Measurements from ENCODE around the gene DNAH14. TPM values are rescaled to one million over a fixed set of nuclear protein-coding genes. Genes with fewer than 3 reads are reported as not detected.
"Not testable (repeated sequence)": the region's sequence is repeated elsewhere in the genome, so short reads cannot be mapped to it uniquely, and the experiment has no call there.

Gene DNAH14
- total RNA-seq, 1 donor, result 14.7 TPM

GRCh38 chr1:224959115-224959514 is 29.6 kb downstream of the DNAH14 start:
- no peak for TF ChIP-seq CTCF (IDR thresholded peaks at IDR 0.05; ENCODE audit: insufficient read depth, low read depth, low read length)
- DNase-seq (ENCODE audit: low read depth), result no peak
- no peak overlapping the region for H3K4me3 ChIP-seq (ENCODE audit: low read depth, low read length)

GRCh38 chr1:224959656-224960055 is 30.2 kb downstream of the DNAH14 start:
- no peak for TF ChIP-seq CTCF (IDR thresholded peaks at IDR 0.05; ENCODE audit: insufficient read depth, low read depth, low read length)
- no peak for DNase-seq (ENCODE audit: low read depth)
- H3K4me3 ChIP-seq (ENCODE audit: low read depth, low read length), result no peak overlapping the region

- DNase-seq (ENCODE audit: low read depth), result no peak
- TF ChIP-seq CTCF (IDR thresholded peaks at IDR 0.05; ENCODE audit: insufficient read depth, low read depth, low read length), result no peak
- H3K4me3 ChIP-seq (ENCODE audit: low read depth, low read length), result no peak overlapping the region
These were observed 50.7 kb downstream of the DNAH14 start for GRCh38 chr1:224980181-224980580.

DNA sequence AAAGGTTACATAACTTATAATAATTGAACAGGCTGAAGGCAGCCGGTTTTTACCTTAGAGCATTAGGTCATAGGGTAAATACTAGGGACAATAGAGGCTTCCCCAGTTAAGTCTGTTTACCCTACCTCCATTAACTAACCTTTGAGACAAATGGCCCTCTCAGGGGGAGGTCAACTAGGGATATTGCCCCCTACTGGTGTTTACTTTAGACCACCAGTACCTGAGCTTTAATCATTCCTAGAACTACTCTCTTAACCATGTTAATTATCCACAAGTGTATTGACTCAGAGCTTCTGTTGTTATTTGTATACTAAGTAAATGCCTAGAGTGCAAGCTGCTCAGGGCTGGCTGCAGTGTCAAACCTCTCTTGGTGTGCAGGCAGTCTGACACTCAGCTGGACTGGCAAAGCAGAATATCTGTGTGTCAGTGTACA is 52.5 kb downstream of the DNAH14 start:
- not testable (repeated sequence) for H3K4me3 ChIP-seq (ENCODE audit: low read depth, low read length); DNase-seq (ENCODE audit: low read depth)

DNA sequence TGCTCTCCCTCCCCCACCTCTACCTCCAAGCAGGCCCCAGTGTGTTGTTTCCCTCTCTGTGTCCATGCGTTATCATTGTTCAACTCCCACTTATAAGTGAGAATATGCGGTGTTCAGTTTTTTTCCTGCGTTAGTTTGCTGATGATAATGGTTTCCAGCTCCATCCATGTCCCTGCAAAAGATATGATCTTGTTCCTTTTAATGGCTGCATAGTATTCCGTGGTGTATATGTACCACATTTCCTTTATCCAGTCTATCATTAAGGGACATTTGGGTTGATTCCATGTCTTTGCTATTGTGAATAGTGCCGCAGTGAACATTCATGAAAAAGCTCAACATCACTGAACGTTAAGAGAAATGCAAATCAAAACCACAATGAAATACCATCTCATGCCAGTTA is 58.6 kb downstream of the DNAH14 start:
- TF ChIP-seq CTCF (IDR thresholded peaks at IDR 0.05; ENCODE audit: insufficient read depth, low read depth, low read length), result no peak
- no peak overlapping the region for H3K4me3 ChIP-seq (ENCODE audit: low read depth, low read length)
- no peak for DNase-seq (ENCODE audit: low read depth)

DNA sequence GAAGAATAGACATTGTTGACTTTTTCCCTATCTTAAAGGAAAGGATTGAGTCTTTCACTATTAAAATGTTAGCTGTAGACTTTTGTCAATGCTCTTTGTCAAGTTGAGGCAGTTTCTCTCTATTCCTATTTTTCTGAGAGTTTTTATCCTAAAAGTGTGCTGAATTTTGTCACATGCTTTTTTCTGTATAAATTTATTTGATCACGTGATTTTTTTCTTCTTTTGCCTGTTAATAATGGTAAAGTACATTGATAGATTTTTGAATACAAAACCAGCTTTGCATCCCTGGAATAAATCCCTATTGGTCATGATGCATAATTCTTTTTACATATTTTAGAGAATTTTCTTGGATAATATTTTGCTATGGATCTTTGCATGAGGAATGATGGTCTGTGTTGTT is 60.1 kb downstream of the DNAH14 start:
- no peak for DNase-seq (ENCODE audit: low read depth)
- no peak overlapping the region for H3K4me3 ChIP-seq (ENCODE audit: low read depth, low read length)
- no peak for TF ChIP-seq CTCF (IDR thresholded peaks at IDR 0.05; ENCODE audit: insufficient read depth, low read depth, low read length)

DNA sequence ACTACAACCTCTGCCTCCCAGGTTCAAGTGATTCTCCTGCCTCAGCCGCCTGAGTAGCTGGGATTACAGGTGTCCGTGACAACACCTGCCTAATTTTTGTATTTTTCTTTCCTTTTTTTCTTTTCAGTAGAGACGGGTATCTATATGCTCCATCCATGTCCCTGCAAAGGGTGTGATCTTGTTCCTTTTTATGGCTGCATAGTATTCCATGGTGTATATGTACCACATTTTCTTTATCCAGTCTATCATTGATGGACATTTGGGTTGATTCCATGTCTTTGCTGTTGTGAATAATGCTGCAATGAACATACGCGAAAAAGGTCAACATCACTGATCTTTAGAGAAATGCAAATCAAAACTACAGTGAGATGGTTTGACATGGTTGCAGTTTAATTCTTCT is 62.1 kb downstream of the DNAH14 start:
- DNase-seq (ENCODE audit: low read depth); H3K4me3 ChIP-seq (ENCODE audit: low read depth, low read length): not testable (repeated sequence)

DNA sequence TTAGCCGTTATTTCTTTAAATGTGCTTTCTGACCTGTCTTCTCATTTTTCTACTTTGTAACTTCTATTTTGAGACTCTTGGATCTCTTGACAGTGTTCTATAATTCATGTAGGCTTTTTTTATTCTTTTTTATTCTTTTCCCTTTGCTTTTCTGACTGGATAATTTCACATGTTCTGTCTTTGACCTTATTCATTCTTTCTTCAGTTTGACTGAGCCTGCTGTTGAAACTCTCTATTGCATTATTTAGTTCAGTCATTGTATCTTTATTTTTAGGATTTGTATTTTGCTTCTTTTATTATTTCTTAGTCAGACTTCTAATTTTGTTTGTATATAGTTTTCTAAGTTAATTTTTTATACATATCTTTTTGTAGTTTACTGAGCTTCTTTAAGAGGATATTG is 66.1 kb downstream of the DNAH14 start:
- no peak overlapping the region for H3K4me3 ChIP-seq (ENCODE audit: low read depth, low read length)
- no peak for TF ChIP-seq CTCF (IDR thresholded peaks at IDR 0.05; ENCODE audit: insufficient read depth, low read depth, low read length)
- no peak for DNase-seq (ENCODE audit: low read depth)
